EL (cell line): ENCODE measurements around the gene ACP2.
A peak's percentile ranks its signal among the peaks of the same experiment; 100 is the strongest.

Source experiments
- DNase-seq: peaks from one replicate; pipeline ENCODE4 v3.0.0-alpha.2; 2016

ACP2 gene

GRCh38 chr11:47192111-47192510 is 56.5 kb downstream of the ACP2 start:
- peak; percentile 33 for DNase-seq

GRCh38 chr11:47191137-47191536 is 57.5 kb downstream of the ACP2 start:
- DNase-seq: peak; percentile 44
